Measurements from ENCODE around the gene TUBA4A. TPM values are rescaled to one million over a fixed set of nuclear protein-coding genes. Genes with fewer than 3 reads are reported as not detected.
A peak's percentile ranks its signal among the peaks of the same experiment; 100 is the strongest.

The TUBA4A gene
- total RNA-seq, 2 experiments from 2014 or later = 96.0 to 186 TPM

DNA sequence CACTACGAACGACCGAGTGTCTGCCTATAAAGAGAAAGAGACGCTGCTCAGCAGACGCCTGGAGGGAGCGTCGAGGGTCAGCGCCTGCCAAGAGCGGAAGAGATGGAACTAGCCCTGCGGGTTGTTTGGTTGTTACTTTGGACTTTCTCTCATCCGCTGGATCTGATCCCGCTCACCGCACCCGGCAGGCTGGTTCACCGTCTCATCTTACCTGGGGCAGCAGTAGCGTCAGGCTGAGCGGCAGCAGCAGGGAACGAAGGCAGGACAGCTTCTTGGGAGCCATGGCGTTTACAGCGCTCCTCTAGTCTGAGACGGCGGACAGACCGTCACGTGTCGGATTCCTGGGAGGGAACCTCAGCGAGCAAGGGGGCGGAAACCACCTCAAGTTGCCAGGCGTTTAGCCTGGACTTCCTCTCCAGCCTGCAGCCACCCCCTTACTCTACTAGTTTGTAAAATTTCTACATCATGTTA is 10.4 kb downstream of the TUBA4A start:
- Histone ChIP-seq H3K9me3 (ENCODE audit: low read length) (no peaks in the 10 kb centered on the region), H3K36me3 (ENCODE audit: insufficient read depth, low read length) (peaks cover 30% of the 10 kb centered on the region), H3K9me2 (ENCODE audit: insufficient read depth, low read length) (no peaks in the 10 kb centered on the region), H3K4me1 (ENCODE audit: insufficient read depth, low read length, poor library complexity, severe bottlenecking) (peaks cover 34% of the 10 kb centered on the region), H2AFZ (ENCODE audit: low read length) (no peak overlapping the region), H4K20me1 (ENCODE audit: insufficient read depth, low read length) (no peaks in the 10 kb centered on the region), H3K4me3 (ENCODE audit: low read depth, low read length, poor library complexity, severe bottlenecking) (no peak overlapping the region), H3K4me2 (ENCODE audit: low read length) (no peak overlapping the region), H3K27ac (ENCODE audit: low read depth, low read length, poor library complexity, severe bottlenecking) (no peak overlapping the region), H3K79me2 (ENCODE audit: insufficient read depth, low read depth, low read length) (peaks cover 25% of the 10 kb centered on the region; the same call in 1 of the 2 replicates)
- BruUV-seq (replicated peaks) = no TSS peak
- DNase-seq (ENCODE audit: low spot score) = no peak
- POLR2A ChIA-PET = no interaction called here
- TF ChIP-seq CTCF (conservative IDR thresholded peaks at IDR 0.05; ENCODE audit: low read length) (no peak), EZH2phosphoT487 (IDR thresholded peaks at IDR 0.05; ENCODE audit: borderline replicate concordance, low read depth, low read length) (no peak)
- CTCF ChIA-PET (ENCODE audit: unreplicated experiment) = no interaction called here
- intact Hi-C loops (cut with micrococcal nuclease; ENCODE audit: unreplicated experiment) = no loop called here

DNA sequence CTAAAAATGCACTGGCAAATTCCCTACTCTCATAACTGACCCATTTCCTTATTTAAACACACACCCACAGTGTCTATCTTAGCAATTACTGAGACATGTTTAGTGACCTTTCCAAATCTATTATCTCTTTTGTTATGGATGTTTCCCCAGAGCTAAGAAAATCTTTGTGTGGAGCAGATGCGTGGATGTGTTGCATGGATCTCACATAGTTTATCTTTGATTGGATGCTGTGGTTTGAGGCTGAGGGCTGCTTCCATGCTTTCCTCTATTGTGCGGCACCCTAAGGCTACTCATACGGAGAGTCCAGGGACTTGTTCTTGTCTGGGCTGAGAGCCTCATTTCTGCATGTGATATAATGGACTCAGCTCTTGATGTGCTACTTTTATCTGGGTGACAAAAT is 19.4 kb downstream of the TUBA4A start:
- no peaks in the 10 kb centered on the region for H4K20me1 ChIP-seq (ENCODE audit: insufficient read depth, low read length)
- POLR2A ChIA-PET = interaction anchor here (1.2 to 6.0 kb wide), 2 partner anchors 11 to 14 kb away, joined by 3 to 28 read pairs; partner anchors contain the start of genes GLB1L and STK16
- no peak overlapping the region for H3K4me2 ChIP-seq (ENCODE audit: low read length)
- H2AFZ ChIP-seq (ENCODE audit: low read length) = no peak overlapping the region
- no TSS peak for BruUV-seq (replicated peaks)
- H3K9me2 ChIP-seq (ENCODE audit: insufficient read depth, low read length) = no peaks in the 10 kb centered on the region
- peaks cover 19% of the 10 kb centered on the region; the same call in 1 of the 2 replicates for H3K79me2 ChIP-seq (ENCODE audit: insufficient read depth, low read depth, low read length)
- H3K36me3 ChIP-seq (ENCODE audit: insufficient read depth, low read length) = peaks cover 78% of the 10 kb centered on the region
- H3K4me3 ChIP-seq (ENCODE audit: low read depth, low read length, poor library complexity, severe bottlenecking) = no peak overlapping the region
- no peak overlapping the region for H3K27ac ChIP-seq (ENCODE audit: low read depth, low read length, poor library complexity, severe bottlenecking)
- CTCF ChIA-PET (ENCODE audit: unreplicated experiment) = no interaction called here
- no peaks in the 10 kb centered on the region for H3K9me3 ChIP-seq (ENCODE audit: low read length)
- H3K4me1 ChIP-seq (ENCODE audit: insufficient read depth, low read length, poor library complexity, severe bottlenecking) = peaks cover 8% of the 10 kb centered on the region
- no peak for DNase-seq (ENCODE audit: low spot score)
- intact Hi-C loops (cut with micrococcal nuclease; ENCODE audit: unreplicated experiment) = no loop called here
- TF ChIP-seq EZH2phosphoT487 (IDR thresholded peaks at IDR 0.05; ENCODE audit: borderline replicate concordance, low read depth, low read length) (no peak), CTCF (conservative IDR thresholded peaks at IDR 0.05; ENCODE audit: low read length) (no peak)

- Histone ChIP-seq H4K20me1 (ENCODE audit: insufficient read depth, low read length) (no peaks in the 10 kb centered on the region), H2AFZ (ENCODE audit: low read length) (peak overlapping the region; percentile 42; the same call in 1 of the 2 replicates), H3K9me3 (ENCODE audit: low read length) (no peaks in the 10 kb centered on the region), H3K4me2 (ENCODE audit: low read length) (peak overlapping the region; percentile 75), H3K9me2 (ENCODE audit: insufficient read depth, low read length) (no peaks in the 10 kb centered on the region), H3K27ac (ENCODE audit: low read depth, low read length, poor library complexity, severe bottlenecking) (peak overlapping the region; percentile 76), H3K4me1 (ENCODE audit: insufficient read depth, low read length, poor library complexity, severe bottlenecking) (peaks cover 16% of the 10 kb centered on the region), H3K36me3 (ENCODE audit: insufficient read depth, low read length) (peaks cover 51% of the 10 kb centered on the region), H3K79me2 (ENCODE audit: insufficient read depth, low read depth, low read length) (peaks cover 19% of the 10 kb centered on the region; the same call in 1 of the 2 replicates), H3K4me3 (ENCODE audit: low read depth, low read length, poor library complexity, severe bottlenecking) (peak overlapping the region; percentile 87)
- POLR2A ChIA-PET = interaction anchor here (1.2 to 6.0 kb wide), 8 partner anchors 9 to 54 kb away, joined by 3 to 28 read pairs (median 4); partner anchors contain the start of genes CNPPD1, GLB1L, STK16 and TUBA4A
- TF ChIP-seq CTCF (conservative IDR thresholded peaks at IDR 0.05; ENCODE audit: low read length) = no peak
- TF ChIP-seq EZH2phosphoT487 (IDR thresholded peaks at IDR 0.05; ENCODE audit: borderline replicate concordance, low read depth, low read length) = no peak
- DNase-seq (ENCODE audit: low spot score) = peak; percentile 74
- CTCF ChIA-PET (ENCODE audit: unreplicated experiment) = interaction anchor here (0.6 kb wide), 1 partner anchor 11 kb away, joined by 5 read pairs; no protein-coding TSS in a partner anchor
- intact Hi-C loops (cut with micrococcal nuclease; ENCODE audit: unreplicated experiment) = no loop called here
- BruUV-seq (replicated peaks) = TSS peak; percentile 80
Measured at GRCh38 chr2:219230059-219230540, 23.6 kb downstream of the TUBA4A start.

Data from OCI-LY7 (cell line).